Measurements from ENCODE around the gene SPRY4.

SPRY4 gene

DNA sequence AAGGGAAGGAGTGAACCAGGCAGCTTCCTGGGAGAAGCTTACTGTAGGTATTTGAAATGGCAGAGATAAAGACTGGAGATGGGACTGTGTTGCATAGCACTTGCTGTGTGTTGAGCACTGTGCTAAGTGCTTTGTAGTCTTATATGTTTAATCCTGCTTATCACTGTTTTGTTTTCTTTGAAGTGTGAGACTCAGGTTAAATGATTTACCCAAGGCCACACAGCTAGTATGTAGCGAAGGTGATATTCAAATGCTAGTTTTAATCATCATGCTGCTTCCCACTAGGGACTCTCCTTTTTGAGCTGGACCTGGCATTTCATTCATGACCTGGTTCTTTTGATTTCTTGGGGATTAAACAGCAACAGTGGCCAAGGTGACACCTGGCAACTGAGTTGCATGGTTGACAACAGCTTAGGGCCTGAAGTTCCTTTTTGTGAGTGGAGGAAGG, 35.3 kb upstream of the SPRY4 start:
- DNase-seq (ENCODE audit: low read depth) = no peak
- H3K4me3 ChIP-seq (replicated peaks; ENCODE audit: low read depth, low read length) = no peak overlapping the region
- TF ChIP-seq, protein P1, sequence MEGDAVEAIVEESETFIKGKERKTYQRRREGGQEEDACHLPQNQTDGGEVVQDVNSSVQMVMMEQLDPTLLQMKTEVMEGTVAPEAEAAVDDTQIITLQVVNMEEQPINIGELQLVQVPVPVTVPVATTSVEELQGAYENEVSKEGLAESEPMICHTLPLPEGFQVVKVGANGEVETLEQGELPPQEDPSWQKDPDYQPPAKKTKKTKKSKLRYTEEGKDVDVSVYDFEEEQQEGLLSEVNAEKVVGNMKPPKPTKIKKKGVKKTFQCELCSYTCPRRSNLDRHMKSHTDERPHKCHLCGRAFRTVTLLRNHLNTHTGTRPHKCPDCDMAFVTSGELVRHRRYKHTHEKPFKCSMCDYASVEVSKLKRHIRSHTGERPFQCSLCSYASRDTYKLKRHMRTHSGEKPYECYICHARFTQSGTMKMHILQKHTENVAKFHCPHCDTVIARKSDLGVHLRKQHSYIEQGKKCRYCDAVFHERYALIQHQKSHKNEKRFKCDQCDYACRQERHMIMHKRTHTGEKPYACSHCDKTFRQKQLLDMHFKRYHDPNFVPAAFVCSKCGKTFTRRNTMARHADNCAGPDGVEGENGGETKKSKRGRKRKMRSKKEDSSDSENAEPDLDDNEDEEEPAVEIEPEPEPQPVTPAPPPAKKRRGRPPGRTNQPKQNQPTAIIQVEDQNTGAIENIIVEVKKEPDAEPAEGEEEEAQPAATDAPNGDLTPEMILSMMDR (IDR thresholded peaks at IDR 0.05; ENCODE audit: low read length, missing control alignments) = no peak

DNA sequence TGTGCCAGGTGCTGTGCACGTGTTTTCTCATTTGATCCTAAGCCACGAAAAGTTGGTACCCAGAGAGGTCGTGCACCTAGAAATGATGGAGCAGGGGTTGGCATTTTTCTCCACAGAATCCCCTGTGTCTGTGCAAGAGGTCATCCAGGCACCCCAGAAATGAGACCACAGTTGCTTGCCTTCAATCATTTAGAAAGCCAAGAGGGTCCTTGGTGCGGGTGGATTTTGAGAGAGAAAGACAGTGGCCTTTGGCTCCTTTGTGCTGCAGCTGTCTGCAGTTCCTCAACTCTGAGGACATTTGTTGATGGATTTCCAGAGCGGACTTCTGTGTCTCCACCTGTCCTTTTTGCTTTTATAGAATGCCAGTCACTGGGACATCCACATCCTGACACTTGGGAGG, 33.8 kb upstream of the SPRY4 start:
- H3K4me3 ChIP-seq (replicated peaks; ENCODE audit: low read depth, low read length) = no peak overlapping the region
- TF ChIP-seq, protein P1 (IDR thresholded peaks at IDR 0.05; ENCODE audit: low read length, missing control alignments) = no peak
- no peak for DNase-seq (ENCODE audit: low read depth)

DNA sequence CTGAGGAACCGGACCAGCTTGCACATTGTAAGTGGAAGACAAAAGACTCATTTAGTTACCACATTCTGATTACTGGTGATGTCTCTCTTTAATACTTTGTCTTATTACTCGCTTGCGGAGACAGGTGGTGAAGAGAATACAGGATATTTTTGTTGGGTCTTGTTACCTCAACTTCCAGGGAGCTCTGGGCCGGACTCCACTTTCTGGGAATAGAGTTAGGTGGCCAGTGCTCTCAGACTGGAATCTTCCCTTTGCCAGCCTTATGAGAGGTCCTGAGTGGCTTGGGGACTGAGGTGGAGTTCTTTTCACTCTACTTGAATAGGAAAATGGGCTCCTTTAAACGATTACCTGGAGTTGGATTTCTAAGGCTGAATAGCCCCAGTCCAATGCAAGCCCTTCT, 33.3 kb upstream of the SPRY4 start:
- H3K4me3 ChIP-seq (replicated peaks; ENCODE audit: low read depth, low read length) = no peak overlapping the region
- TF ChIP-seq, protein P1 (IDR thresholded peaks at IDR 0.05; ENCODE audit: low read length, missing control alignments) = no peak
- no peak for DNase-seq (ENCODE audit: low read depth)

DNA sequence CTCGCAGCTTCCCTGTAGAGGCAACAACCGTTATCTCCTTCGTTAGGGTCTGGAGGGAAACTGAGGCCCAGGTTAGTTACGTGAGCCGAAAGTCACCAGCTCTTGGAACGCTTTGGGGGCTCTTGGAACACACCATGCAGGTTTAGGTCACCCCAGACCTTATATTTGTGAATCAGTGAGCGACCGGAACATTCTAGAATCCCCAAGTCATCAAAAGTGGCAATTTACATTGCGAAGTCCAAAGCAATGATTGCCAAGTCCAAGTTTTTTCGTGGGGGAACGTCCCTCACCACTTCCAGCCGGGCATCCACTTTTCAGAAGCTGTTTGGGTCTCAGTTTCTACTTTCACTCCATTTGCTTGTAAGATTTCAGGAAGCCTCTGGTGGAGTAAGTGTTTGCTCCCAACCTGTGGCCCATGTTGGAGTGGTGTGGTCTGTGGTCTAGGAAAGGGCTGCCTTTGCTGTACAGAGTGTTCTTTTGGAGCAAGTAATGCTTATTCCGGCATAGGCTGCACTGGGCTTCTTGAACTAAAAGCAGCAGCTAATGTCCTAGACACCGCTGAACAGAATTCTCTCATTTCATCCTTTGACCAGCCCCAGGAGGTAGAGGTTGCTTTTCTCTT, 32.8 kb upstream of the SPRY4 start:
- TF ChIP-seq, protein P1 (IDR thresholded peaks at IDR 0.05; ENCODE audit: low read length, missing control alignments) = no peak
- peak overlapping the region; percentile 52 for H3K4me3 ChIP-seq (replicated peaks; ENCODE audit: low read depth, low read length)
- no peak for DNase-seq (ENCODE audit: low read depth)

DNA sequence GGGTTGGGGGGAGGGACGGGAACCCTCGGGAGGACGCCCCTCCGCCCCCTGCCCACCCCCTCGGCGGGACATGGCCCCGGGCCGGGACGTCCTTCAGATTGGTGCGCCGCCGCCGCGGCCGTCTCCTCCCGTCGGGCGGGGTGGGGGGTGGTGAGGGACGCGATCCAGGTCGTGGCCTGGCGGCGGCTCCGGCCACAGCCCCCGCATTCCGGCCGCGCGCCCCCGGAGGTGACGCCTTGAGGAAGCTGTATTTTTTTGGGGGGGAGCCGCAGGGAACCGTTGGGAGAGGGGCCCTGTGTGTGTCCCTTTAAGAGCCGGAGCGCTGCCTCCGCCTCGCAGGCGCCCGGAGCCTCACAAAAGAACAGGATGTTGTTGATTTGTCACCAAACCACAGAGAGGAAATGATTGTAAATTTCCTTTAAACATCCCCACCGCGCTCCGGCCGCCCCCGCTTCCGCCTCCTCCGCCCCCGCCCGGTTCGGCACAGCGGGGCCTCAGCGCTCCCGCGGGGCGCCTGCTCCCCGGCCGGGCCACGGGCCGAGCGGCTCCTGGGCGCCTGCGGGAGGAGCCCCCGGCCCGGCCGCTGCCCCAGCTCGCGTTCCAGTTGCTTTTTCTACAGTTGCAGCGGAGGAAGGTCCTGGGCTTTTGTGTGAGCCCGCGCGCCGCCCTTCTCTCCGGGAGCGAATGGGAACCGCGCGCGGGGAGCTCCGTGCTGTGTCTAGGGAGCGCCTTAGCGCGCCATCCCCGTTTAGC, 32.1 kb upstream of the SPRY4 start:
- peak; percentile 96 for DNase-seq (ENCODE audit: low read depth)
- TF ChIP-seq, protein P1 (IDR thresholded peaks at IDR 0.05; ENCODE audit: low read length, missing control alignments) = no peak
- H3K4me3 ChIP-seq (replicated peaks; ENCODE audit: low read depth, low read length) = peak overlapping the region; percentile 52

DNA sequence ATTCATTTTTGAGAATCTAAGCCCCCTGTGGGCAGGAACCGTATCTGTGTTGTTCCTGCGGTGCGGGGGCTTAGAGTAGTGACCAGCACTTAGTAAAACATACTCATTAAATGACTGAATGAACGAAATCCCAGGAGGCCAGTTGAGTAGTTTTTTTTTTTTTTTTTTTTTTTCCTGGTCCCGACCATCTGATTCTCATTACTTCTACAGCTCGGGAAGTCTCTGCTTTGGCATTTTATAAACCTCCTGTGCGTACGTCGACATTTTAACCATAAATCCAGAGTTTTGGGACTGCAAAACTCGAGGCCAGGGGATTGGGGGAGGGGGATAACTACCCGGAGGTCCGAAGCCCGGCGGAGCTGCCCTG, 31.5 kb upstream of the SPRY4 start:
- H3K4me3 ChIP-seq (replicated peaks; ENCODE audit: low read depth, low read length) = peak overlapping the region; percentile 48
- peak; percentile 78 for DNase-seq (ENCODE audit: low read depth)
- TF ChIP-seq, protein P1 (IDR thresholded peaks at IDR 0.05; ENCODE audit: low read length, missing control alignments) = no peak

Data from fibroblast of pulmonary artery (primary cell).